Measurements from ENCODE around the gene SOHLH2. TPM values are rescaled to one million over a fixed set of nuclear protein-coding genes. Genes with fewer than 3 reads are reported as not detected.

Gene SOHLH2
- total RNA-seq, 1 experiment from 2014 or later: 5.8 TPM

- ChIA-PET CTCF (no interaction called here), POLR2A (no interaction called here)
- H3K4me1 Mint-ChIP-seq: peaks cover 12% of the 10 kb centered on the region
These were observed 46.7 kb upstream of the SOHLH2 start for GRCh38 chr13:36261011-36261410.

DNA sequence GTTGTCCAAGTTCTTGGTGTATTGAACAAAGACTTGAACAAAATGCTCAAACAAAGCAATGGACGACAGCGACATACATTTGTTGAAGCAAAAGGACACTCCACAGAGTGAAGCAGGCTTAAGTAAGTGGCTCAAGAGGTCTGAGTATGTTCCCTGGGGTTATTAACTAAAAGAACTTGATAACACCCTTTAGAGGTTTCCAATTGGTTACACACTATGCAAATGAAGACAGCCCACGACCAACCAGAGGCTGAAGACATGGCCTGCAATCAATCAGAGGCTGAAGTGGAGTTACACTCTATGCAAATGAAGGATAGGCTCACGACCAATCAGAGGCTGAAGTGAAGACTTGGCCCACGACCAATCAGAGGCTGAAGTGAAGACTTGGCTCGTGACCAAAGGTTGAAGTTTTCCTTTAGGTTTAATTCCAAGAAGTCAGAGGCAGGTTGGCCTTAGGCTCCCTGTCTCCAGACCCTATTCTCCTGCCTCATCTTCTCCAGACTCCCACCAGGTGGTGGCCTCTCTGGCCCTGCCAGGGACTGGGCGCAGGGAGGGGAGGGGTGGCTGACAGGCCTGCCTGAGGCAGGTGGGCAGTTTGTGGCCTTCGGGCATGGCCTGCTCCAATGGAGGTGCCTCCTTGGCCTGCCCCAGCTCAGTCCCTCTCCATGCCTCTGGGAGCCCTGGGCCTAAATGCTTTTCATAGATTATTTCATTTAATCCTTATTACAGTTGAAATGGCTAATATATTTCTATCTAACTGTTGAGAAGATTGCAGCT is 45.2 kb upstream of the SOHLH2 start:
- H3K4me1 Mint-ChIP-seq: peaks cover 12% of the 10 kb centered on the region
- CTCF ChIA-PET: no interaction called here
- H3K27me3 Mint-ChIP-seq (ENCODE audit: low read depth): no peaks in the 10 kb centered on the region; the same call in 1 of the 2 replicates
- H3K36me3 Mint-ChIP-seq: peaks cover 16% of the 10 kb centered on the region
- no peak for TF ChIP-seq GABPB1 (CRISPR knock-in tag; IDR thresholded peaks at IDR 0.05)
- no peak for TF ChIP-seq ARID4B (CRISPR knock-in tag; IDR thresholded peaks at IDR 0.05; ENCODE audit: borderline replicate concordance)
- no peak for TF ChIP-seq NFE2L1 (CRISPR knock-in tag; IDR thresholded peaks at IDR 0.05)
- no peak for TF ChIP-seq ETV6 (CRISPR knock-in tag; IDR thresholded peaks at IDR 0.05)
- TF ChIP-seq RORB (CRISPR knock-in tag; IDR thresholded peaks at IDR 0.05): no peak
- no peak for TF ChIP-seq CDX4 (CRISPR knock-in tag; IDR thresholded peaks at IDR 0.05; ENCODE audit: borderline replicate concordance)
- no peak for TF ChIP-seq NR3C1 (CRISPR knock-in tag; conservative IDR thresholded peaks at IDR 0.05; ENCODE audit: low read depth)
- TF ChIP-seq, protein P1, sequence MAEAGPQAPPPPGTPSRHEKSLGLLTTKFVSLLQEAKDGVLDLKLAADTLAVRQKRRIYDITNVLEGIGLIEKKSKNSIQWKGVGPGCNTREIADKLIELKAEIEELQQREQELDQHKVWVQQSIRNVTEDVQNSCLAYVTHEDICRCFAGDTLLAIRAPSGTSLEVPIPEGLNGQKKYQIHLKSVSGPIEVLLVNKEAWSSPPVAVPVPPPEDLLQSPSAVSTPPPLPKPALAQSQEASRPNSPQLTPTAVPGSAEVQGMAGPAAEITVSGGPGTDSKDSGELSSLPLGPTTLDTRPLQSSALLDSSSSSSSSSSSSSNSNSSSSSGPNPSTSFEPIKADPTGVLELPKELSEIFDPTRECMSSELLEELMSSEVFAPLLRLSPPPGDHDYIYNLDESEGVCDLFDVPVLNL (CRISPR knock-in tag; IDR thresholded peaks at IDR 0.05; ENCODE audit: borderline replicate concordance, low read depth): no peak
- no peak for TF ChIP-seq CTCF (IDR thresholded peaks at IDR 0.05)
- no peak for DNase-seq (ENCODE audit: low spot score)
- H3K4me3 Mint-ChIP-seq: no peak overlapping the region
- H3K9me3 Mint-ChIP-seq: 0 out of 2 replicates have a peak, but pooled peaks cover 8% of the 10 kb centered on the region
- no peak for ATAC-seq
- no peak overlapping the region for H3K27ac Mint-ChIP-seq
- POLR2A ChIA-PET: no interaction called here

More at GRCh38 chr13:36261011-36261410, 46.7 kb upstream of the SOHLH2 start:
- Mint-ChIP-seq H3K36me3 (peaks cover 11% of the 10 kb centered on the region), H3K4me3 (no peak overlapping the region), H3K9me3 (0 out of 2 replicates have a peak, but pooled peaks cover 8% of the 10 kb centered on the region), H3K27ac (no peak overlapping the region), H3K27me3 (ENCODE audit: low read depth) (no peaks in the 10 kb centered on the region; the same call in 1 of the 2 replicates)
- no peak for ATAC-seq
- TF ChIP-seq CREB1 (CRISPR knock-in tag; IDR thresholded peaks at IDR 0.05): no peak
- TF ChIP-seq MYBL2 (CRISPR knock-in tag; IDR thresholded peaks at IDR 0.05): no peak
- TF ChIP-seq JUN (CRISPR knock-in tag; IDR thresholded peaks at IDR 0.05): no peak
- no peak for TF ChIP-seq TEAD4 (CRISPR knock-in tag; IDR thresholded peaks at IDR 0.05)
- no peak for TF ChIP-seq SOX15 (CRISPR knock-in tag; IDR thresholded peaks at IDR 0.05)
- no peak for TF ChIP-seq JAZF1 (CRISPR knock-in tag; IDR thresholded peaks at IDR 0.05)
- TF ChIP-seq ERG (CRISPR knock-in tag; IDR thresholded peaks at IDR 0.05): no peak
- no peak for TF ChIP-seq GABPB1 (CRISPR knock-in tag; IDR thresholded peaks at IDR 0.05)
- no peak for TF ChIP-seq GTF2I (CRISPR knock-in tag; conservative IDR thresholded peaks at IDR 0.05)
- no peak for DNase-seq (ENCODE audit: low spot score)

Measured in WTC11 (cell line).